ENCODE measurements around the gene ARL6IP1.
"Not testable (repeated sequence)": the region's sequence is repeated elsewhere in the genome, so short reads cannot be mapped to it uniquely, and the experiment has no call there.

DNA sequence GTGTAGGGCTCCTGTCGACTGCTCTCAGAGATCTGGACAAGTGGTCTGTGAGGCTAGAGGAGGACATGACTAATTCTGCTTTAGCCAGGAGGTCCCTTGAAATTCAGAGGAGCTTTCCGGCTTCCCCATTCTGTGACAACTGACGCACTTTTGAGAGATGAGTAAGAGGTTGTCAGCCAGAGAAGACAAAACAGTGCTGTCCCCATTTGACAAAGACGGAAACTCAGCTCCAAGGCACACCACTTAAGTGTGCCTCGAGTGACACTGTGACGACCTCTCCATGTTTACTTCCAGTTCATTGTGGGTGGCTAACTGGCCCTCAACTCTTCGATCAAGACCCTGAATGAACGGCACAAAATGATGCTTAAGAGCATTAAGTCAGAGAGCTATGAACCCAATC is 58.5 kb downstream of the ARL6IP1 start:
- not testable (repeated sequence) for TF ChIP-seq EP300, POLR2A, CTCF, POLR2AphosphoS5 (IDR thresholded peaks at IDR 0.05)

Measured in upper lobe of left lung (tissue), 4 donors.